NCI-H1694 treated with DMSO at 0.1 percent for 48 hours (cell line): ENCODE results near the gene NSG1.

Experiments
- DNase-seq: peaks from one replicate; lab custom pipeline; 2025; lab: John Stamatoyannopoulos, UW

The NSG1 gene

GRCh38 chr4:4396628-4397440 lies 9.9 kb downstream of the NSG1 start:
- no peak for DNase-seq

- DNase-seq = no peak
Measured at GRCh38 chr4:4397441-4397819, 10.5 kb downstream of the NSG1 start.

- DNase-seq = no peak
Measured at GRCh38 chr4:4398430-4398829, 11.5 kb downstream of the NSG1 start.

- no peak for DNase-seq
Measured at GRCh38 chr4:4401036-4401435, 14.1 kb downstream of the NSG1 start.

- DNase-seq = no peak
Measured at GRCh38 chr4:4402966-4403365, 16.1 kb downstream of the NSG1 start.

GRCh38 chr4:4405358-4405962 lies 18.6 kb downstream of the NSG1 start:
- no peak for DNase-seq

- DNase-seq = no peak
Measured at GRCh38 chr4:4406455-4407298, 19.8 kb downstream of the NSG1 start.

GRCh38 chr4:4407299-4408131 lies 20.6 kb downstream of the NSG1 start:
- DNase-seq = no peak

GRCh38 chr4:4408132-4408523 lies 21.2 kb downstream of the NSG1 start:
- DNase-seq = no peak

GRCh38 chr4:4408576-4409335 lies 21.9 kb downstream of the NSG1 start:
- DNase-seq = no peak

- no peak for DNase-seq
Measured at GRCh38 chr4:4409416-4410115, 22.7 kb downstream of the NSG1 start.

GRCh38 chr4:4410271-4410670 lies 23.4 kb downstream of the NSG1 start:
- no peak for DNase-seq

- no peak for DNase-seq
Measured at GRCh38 chr4:4411906-4412305, 25.0 kb downstream of the NSG1 start.

GRCh38 chr4:4412641-4413372 lies 25.9 kb downstream of the NSG1 start:
- DNase-seq = no peak

- no peak for DNase-seq
Measured at GRCh38 chr4:4413373-4413725, 26.4 kb downstream of the NSG1 start.

- DNase-seq = no peak
Measured at GRCh38 chr4:4413806-4414205, 26.9 kb downstream of the NSG1 start.

- DNase-seq = no peak
Measured at GRCh38 chr4:4415107-4415805, 28.4 kb downstream of the NSG1 start.

- DNase-seq = no peak
Measured at GRCh38 chr4:4415806-4416805, 29.2 kb downstream of the NSG1 start.
